HFFc6 (cell line): ENCODE results near the gene CCNL1. TPM values are rescaled to one million over a fixed set of nuclear protein-coding genes. Genes with fewer than 3 reads are reported as not detected.
"Not testable (repeated sequence)": the region's sequence is repeated elsewhere in the genome, so short reads cannot be mapped to it uniquely, and the experiment has no call there.

Experiments
- DNase-seq: peaks from one replicate; pipeline ENCODE4 v3.0.0-alpha.2; 2018
- H3K27ac Mint-ChIP-seq: 2 replicates; pipeline ENCODE4 v1.8.0; 2020; ENCODE audit warnings: mild to moderate bottlenecking, mixed read lengths
- H3K27me3 Mint-ChIP-seq: 2 replicates; pipeline ENCODE4 v1.8.0; 2021; ENCODE audit warnings: mild to moderate bottlenecking, moderate library complexity, mixed read lengths; ENCODE audit not compliant: insufficient read depth
- H3K36me3 Mint-ChIP-seq: 2 replicates; pipeline ENCODE4 v1.8.0; 2021; ENCODE audit warnings: low read depth, mixed read lengths
- H3K4me1 Mint-ChIP-seq: 2 replicates; pipeline ENCODE4 v1.8.0; 2020; ENCODE audit warnings: low read depth, mixed read lengths
- H3K4me3 Mint-ChIP-seq: 2 replicates; pipeline ENCODE4 v1.8.0; 2020; ENCODE audit warnings: mild to moderate bottlenecking, moderate library complexity, mixed read lengths
- H3K9me3 Mint-ChIP-seq: 2 replicates; pipeline ENCODE4 v1.8.0; 2020; ENCODE audit warnings: mild to moderate bottlenecking, mixed read lengths
- CTCF ChIP-seq: fragments of 200-600 bp; sonication (generic); IDR thresholded peaks from 2 replicates; pipeline ENCODE4 v1.5.0; 2021; ENCODE audit warnings: antibody characterized with exemption, mild to moderate bottlenecking
- total RNA-seq, 6 experiments: library from RNA; stranded (reverse); fragmentation: NEBNext Ultra II Directional; extraction: Animal tissue kit (Norgen Biotek cat#: 25700); gene quantifications; 2 replicates in 1 of 6; 3 replicates in 5 of 6; pipeline ENCODE4 v1.2.3, GENCODE V29; 2021

The CCNL1 gene
- total RNA-seq, 6 experiments from 2014 or later, result 47.4 to 74.3 (median 65.1) TPM

- Mint-ChIP-seq H3K9me3 (no peaks in the 10 kb centered on the region), H3K4me3 (no peak overlapping the region)
- DNase-seq, result no peak
Observed at GRCh38 chr3:157167371-157168042, 7.6 kb upstream of the CCNL1 start.

GRCh38 chr3:157166561-157166960 is 6.6 kb upstream of the CCNL1 start:
- no peaks in the 10 kb centered on the region for H3K9me3 Mint-ChIP-seq
- no peaks in the 10 kb centered on the region for H3K36me3 Mint-ChIP-seq
- TF ChIP-seq CTCF, result no peak
- H3K27ac Mint-ChIP-seq, result no peak overlapping the region
- no peak overlapping the region for H3K4me3 Mint-ChIP-seq
- peaks cover 15% of the 10 kb centered on the region for H3K4me1 Mint-ChIP-seq
- H3K27me3 Mint-ChIP-seq, result peaks cover 5% of the 10 kb centered on the region
- no peak for DNase-seq

More at GRCh38 chr3:157167371-157168042, 7.6 kb upstream of the CCNL1 start:
- H3K36me3 Mint-ChIP-seq, result no peaks in the 10 kb centered on the region
- H3K27ac Mint-ChIP-seq, result no peak overlapping the region
- H3K4me1 Mint-ChIP-seq, result peaks cover 14% of the 10 kb centered on the region
- TF ChIP-seq CTCF, result no peak
- H3K27me3 Mint-ChIP-seq, result peaks cover 5% of the 10 kb centered on the region

GRCh38 chr3:157166115-157166514 is 6.2 kb upstream of the CCNL1 start:
- Mint-ChIP-seq H3K27me3 (peaks cover 5% of the 10 kb centered on the region), H3K27ac (no peak overlapping the region), H3K36me3 (no peaks in the 10 kb centered on the region), H3K4me3 (no peak overlapping the region), H3K4me1 (peaks cover 15% of the 10 kb centered on the region), H3K9me3 (no peaks in the 10 kb centered on the region)
- DNase-seq, result no peak
- no peak for TF ChIP-seq CTCF

- Mint-ChIP-seq H3K4me3 (no peak overlapping the region), H3K4me1 (peaks cover 22% of the 10 kb centered on the region), H3K9me3 (no peaks in the 10 kb centered on the region; the same call in 1 of the 2 replicates), H3K27ac (no peak overlapping the region; the same call in 1 of the 2 replicates), H3K36me3 (peaks cover 10% of the 10 kb centered on the region), H3K27me3 (peaks cover 11% of the 10 kb centered on the region)
- no peak for DNase-seq
- no peak for TF ChIP-seq CTCF
Observed at GRCh38 chr3:157163217-157163953, 3.4 kb upstream of the CCNL1 start.

- TF ChIP-seq CTCF, result peak; percentile 61
- H3K27ac Mint-ChIP-seq, H3K4me3 Mint-ChIP-seq, H3K9me3 Mint-ChIP-seq, DNase-seq: not testable (repeated sequence)
- peaks cover 11% of the 10 kb centered on the region for H3K27me3 Mint-ChIP-seq
- H3K4me1 Mint-ChIP-seq, result peaks cover 30% of the 10 kb centered on the region
- H3K36me3 Mint-ChIP-seq, result peaks cover 18% of the 10 kb centered on the region
Observed at GRCh38 chr3:157162620-157163019, 2.7 kb upstream of the CCNL1 start.
